ENCODE data around the gene RNFT2.
"Not testable (repeated sequence)": the region's sequence is repeated elsewhere in the genome, so short reads cannot be mapped to it uniquely, and the experiment has no call there.

Gene RNFT2

GRCh38 chr12:116710370-116711150 is 27.6 kb upstream of the RNFT2 start:
- DNase-seq = no peak

DNA sequence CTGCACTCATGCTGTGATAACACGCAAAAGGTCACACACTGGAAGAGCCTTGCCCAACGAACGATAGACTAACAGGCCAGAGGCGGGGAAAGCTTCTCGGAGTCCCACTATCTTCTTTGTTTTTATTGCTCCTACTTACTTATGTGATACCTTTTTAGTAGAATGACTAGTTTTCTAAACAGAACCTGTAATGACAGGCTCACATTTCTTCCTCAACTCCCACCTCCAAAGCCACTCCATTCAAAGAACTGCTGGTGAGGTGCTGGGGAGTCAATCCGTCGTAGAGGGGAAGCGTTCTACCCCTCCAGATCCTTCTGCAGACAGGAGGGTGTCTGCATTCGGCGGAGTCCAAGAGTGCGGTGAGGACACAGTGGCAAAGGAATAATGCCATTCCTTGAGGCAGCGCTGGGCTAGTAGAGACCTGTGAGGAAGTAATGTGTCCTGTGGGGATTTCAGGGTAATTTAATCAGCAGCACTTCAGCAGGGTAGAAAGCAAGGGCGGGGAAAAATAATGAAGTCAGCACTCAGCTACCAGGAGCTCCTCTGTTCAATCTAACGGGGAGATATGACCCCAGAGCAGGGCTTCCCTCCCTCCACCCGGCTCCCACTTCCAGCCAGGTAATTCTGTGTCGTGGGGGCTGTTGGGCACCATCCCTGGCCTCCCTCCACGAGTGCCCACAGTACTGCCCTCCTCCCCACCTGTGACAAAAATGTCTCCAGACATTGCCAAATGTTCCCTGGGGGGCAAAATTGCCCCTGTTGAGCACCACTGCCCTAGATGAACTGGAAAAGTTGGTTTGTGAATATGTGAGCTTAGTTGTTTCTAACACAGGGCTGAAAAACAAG is 25.4 kb upstream of the RNFT2 start:
- no peak for DNase-seq

- no peak for DNase-seq
These were observed 24.6 kb upstream of the RNFT2 start for GRCh38 chr12:116713527-116713926.

DNA sequence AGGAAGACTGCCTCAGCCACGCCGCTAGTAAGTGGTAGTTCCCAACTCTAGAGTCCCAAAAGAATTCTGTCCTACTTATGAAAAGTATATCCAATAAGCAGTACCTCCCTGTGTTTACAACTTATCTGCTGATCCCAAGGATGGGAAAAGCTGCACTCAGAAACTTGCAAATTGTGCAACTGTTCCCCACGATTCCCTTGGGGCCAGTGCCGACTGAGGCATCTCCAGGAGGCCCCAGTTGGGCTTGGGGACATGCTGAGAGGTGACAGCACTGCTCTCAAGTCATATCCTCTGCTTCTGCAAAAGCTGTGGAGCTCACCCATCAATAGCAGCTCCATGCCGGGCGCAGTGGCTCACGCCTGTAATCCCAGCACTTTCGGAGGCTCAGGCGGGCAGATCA is 23.9 kb upstream of the RNFT2 start:
- DNase-seq = no peak

- DNase-seq = no peak
These were observed 20.4 kb upstream of the RNFT2 start for GRCh38 chr12:116717466-116718437.

- no peak for DNase-seq
These were observed 19.3 kb upstream of the RNFT2 start for GRCh38 chr12:116718655-116719454.

DNA sequence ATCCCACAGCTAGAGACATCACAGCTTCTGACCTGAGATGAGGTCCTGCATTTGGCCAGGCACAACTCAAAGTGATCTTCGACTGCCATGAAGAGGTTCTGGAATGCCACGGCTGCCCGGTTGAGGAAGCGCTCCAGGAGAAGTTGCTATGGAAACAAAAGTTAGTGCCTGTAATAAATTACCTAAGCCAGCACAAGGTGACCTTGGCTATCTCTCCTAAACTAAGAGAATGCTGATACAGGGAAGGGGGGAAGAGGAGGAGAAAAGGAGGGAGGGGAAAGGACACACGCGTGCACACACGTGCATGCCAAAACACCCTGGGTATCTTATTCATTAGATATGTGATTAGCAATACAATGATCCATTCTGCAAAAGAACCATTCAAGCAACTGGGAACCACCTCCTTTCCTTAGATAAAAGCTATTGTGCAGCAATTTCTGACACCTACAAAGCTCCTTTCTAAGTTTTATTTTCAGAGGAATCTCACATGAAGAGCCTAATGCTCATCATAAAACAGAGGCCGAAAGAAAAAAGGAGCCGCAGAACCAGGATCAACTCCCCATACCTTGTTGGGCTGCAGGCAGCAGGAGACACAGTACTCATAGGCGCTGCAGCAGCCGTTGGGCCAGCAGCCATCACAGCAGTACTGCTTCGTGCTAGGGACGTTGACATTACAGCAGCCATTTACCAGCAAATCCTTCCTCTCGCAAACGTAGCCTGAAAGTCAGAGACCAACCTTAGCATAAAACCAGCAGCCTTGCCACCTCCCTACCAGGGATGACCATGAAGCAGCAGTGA is 18.2 kb upstream of the RNFT2 start:
- no peak for DNase-seq

- DNase-seq = no peak
These were observed 15.9 kb upstream of the RNFT2 start for GRCh38 chr12:116722245-116722644.

DNA sequence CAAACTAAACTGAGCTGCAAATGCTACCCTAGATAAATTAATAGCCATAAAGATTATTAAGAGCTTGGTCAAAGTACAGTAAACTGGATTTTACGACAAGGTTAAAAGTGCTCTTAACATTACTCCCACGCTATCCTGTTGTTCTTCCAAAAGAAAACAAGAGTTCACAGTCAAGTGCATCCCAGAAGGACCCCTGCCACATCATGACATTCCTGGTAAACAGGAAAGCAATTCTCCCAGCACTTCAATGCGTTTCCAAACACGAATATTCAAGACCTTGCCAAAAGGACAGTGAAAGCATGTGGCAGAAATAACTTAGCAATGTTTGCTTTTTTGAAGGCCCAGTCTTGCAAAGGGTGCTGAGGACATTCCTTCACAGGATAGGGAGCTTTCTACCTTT is 11.4 kb upstream of the RNFT2 start:
- DNase-seq = no peak

DNA sequence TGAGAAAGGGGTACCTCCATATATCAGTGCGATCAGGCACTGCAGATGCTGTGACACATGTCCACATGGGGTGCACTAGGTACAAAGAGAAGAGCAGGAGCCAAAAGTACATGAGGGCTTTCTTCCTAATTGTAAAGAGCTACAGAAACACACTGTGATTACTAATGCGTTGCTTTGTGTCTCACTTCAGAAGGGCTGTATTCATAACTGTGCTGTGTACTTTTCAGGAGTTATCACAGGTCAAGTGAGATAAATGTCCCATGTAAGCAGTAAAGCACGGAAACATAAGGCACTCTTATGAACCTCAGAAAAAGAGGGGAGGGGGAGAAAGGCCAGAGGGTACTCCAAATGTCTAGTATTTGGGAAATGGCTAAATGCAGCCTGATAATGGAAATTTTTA is 10.9 kb upstream of the RNFT2 start:
- DNase-seq = no peak

DNA sequence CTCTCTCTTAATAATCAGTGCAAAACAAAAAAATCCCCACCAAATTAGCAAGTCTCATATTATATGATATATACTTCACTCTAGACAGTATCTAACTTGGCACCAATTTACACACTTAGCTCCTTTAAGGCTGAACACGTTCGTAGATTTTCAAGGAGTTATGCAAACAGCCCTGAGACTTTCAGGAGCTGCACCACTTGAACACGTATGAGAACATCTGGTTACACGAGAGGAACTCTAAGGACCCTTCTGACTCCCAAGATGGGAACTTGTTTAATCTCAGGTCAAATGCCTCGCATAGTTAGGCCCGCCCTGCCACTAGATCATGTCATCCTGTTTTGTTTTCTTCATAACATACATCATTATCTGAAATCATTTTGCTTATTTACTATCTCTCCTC is 10.2 kb upstream of the RNFT2 start:
- DNase-seq = no peak

GRCh38 chr12:116731801-116732200 is 6.3 kb upstream of the RNFT2 start:
- DNase-seq = no peak

- DNase-seq = no peak
These were observed 3.9 kb upstream of the RNFT2 start for GRCh38 chr12:116734156-116734768.

GRCh38 chr12:116735084-116735483 is 3.0 kb upstream of the RNFT2 start:
- DNase-seq = no peak

DNA sequence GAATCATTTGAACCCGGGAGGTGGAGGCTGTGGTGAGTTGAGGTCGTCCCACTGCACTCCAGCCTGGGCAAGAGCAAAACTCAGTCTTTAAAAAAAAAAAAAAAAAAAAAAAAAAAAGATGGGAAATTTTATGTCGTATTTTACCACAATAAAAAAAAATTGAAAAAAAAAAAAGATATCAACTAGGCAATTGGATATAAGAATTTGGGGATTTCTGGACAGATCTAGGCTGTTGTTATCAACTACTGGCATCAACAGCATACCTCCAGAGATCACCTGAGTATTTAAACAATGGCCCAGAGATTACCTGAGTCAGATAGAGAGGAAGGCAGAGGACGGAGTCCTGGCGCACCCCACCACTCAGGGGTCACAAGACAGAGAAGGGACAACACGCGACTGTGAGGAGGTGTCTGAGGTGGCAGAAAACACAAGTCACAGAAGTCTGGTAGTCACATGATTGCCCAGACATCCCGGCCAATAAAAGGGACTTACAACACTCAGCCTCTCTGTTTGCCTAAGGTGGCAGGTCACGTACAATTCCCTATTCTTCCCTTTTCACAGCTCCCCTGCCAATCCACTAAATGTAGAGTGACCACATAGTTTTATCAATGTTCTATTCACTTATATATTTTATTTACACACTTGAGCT is 2.0 kb upstream of the RNFT2 start:
- no peak for DNase-seq

GRCh38 chr12:116736962-116737773 is 947 bp upstream of the RNFT2 start:
- no peak for DNase-seq

GRCh38 chr12:116739381-116739887 is 1.3 kb downstream of the RNFT2 start:
- no peak for DNase-seq

- DNase-seq = not testable (repeated sequence)
These were observed 4.7 kb downstream of the RNFT2 start for GRCh38 chr12:116742787-116743186.

- DNase-seq = no peak
These were observed 6.7 kb downstream of the RNFT2 start for GRCh38 chr12:116744766-116745165.
